ENCODE data around the gene COL6A2.
"Not testable (repeated sequence)": the region's sequence is repeated elsewhere in the genome, so short reads cannot be mapped to it uniquely, and the experiment has no call there.

DNA sequence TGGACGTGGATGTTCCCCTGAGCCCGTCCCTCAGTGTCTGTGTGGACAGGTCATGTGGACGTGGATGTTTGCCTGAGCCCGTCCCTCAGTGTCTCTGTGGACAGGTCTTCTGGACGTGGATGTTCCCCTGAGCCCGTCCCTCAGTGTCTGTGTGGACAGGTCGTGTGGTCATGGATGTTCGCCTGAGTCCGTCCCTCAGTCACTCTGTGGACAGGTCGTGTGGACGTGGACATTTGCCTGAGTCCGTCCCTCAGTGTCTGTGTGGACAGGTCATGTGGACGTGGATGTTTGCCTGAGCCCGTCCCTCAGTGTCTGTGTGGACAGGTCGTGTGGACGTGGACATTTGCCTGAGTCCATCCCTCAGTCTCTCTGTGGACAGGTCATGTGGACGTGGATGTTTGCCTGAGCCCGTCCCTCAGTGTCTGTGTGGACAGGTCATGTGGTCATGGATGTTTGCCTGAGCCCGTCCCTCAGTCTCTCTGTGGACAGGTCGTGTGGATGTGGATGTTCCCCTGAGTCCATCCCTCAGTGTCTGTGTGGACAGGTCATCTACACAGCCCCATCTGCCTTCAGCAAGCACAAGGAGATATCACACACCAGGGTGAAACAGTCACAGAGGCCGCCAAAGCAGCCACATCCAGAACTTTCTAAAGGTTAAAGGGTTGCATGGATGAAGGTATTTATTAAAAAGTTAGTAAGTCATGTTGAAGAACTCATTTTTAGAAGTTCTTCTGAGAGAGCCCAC lies 38.0 kb upstream of the COL6A2 start:
- TF ChIP-seq, protein P1, sequence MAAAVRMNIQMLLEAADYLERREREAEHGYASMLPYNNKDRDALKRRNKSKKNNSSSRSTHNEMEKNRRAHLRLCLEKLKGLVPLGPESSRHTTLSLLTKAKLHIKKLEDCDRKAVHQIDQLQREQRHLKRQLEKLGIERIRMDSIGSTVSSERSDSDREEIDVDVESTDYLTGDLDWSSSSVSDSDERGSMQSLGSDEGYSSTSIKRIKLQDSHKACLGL (CRISPR knock-in tag; IDR thresholded peaks at IDR 0.05), result not testable (repeated sequence)
- not testable (repeated sequence) for TF ChIP-seq TCF7L2 (IDR thresholded peaks at IDR 0.05; ENCODE audit: low read depth, low read length); ZNF747 (CRISPR knock-in tag; IDR thresholded peaks at IDR 0.05; ENCODE audit: borderline replicate concordance)
